NCI-H82 treated with DMSO at 0.1 percent for 48 hours (cell line): ENCODE measurements around the gene PHRF1.
A peak's percentile ranks its signal among the peaks of the same experiment; 100 is the strongest.

ENCODE experiments used
- DNase-seq: peaks from one replicate; lab custom pipeline; 2025; ENCODE audit not compliant: unreplicated experiment; lab: John Stamatoyannopoulos, UW

PHRF1 gene, protein sequence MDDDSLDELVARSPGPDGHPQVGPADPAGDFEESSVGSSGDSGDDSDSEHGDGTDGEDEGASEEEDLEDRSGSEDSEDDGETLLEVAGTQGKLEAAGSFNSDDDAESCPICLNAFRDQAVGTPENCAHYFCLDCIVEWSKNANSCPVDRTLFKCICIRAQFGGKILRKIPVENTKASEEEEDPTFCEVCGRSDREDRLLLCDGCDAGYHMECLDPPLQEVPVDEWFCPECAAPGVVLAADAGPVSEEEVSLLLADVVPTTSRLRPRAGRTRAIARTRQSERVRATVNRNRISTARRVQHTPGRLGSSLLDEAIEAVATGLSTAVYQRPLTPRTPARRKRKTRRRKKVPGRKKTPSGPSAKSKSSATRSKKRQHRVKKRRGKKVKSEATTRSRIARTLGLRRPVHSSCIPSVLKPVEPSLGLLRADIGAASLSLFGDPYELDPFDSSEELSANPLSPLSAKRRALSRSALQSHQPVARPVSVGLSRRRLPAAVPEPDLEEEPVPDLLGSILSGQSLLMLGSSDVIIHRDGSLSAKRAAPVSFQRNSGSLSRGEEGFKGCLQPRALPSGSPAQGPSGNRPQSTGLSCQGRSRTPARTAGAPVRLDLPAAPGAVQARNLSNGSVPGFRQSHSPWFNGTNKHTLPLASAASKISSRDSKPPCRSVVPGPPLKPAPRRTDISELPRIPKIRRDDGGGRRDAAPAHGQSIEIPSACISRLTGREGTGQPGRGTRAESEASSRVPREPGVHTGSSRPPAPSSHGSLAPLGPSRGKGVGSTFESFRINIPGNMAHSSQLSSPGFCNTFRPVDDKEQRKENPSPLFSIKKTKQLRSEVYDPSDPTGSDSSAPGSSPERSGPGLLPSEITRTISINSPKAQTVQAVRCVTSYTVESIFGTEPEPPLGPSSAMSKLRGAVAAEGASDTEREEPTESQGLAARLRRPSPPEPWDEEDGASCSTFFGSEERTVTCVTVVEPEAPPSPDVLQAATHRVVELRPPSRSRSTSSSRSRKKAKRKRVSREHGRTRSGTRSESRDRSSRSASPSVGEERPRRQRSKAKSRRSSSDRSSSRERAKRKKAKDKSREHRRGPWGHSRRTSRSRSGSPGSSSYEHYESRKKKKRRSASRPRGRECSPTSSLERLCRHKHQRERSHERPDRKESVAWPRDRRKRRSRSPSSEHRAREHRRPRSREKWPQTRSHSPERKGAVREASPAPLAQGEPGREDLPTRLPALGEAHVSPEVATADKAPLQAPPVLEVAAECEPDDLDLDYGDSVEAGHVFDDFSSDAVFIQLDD (N-terminal part only)

DNA sequence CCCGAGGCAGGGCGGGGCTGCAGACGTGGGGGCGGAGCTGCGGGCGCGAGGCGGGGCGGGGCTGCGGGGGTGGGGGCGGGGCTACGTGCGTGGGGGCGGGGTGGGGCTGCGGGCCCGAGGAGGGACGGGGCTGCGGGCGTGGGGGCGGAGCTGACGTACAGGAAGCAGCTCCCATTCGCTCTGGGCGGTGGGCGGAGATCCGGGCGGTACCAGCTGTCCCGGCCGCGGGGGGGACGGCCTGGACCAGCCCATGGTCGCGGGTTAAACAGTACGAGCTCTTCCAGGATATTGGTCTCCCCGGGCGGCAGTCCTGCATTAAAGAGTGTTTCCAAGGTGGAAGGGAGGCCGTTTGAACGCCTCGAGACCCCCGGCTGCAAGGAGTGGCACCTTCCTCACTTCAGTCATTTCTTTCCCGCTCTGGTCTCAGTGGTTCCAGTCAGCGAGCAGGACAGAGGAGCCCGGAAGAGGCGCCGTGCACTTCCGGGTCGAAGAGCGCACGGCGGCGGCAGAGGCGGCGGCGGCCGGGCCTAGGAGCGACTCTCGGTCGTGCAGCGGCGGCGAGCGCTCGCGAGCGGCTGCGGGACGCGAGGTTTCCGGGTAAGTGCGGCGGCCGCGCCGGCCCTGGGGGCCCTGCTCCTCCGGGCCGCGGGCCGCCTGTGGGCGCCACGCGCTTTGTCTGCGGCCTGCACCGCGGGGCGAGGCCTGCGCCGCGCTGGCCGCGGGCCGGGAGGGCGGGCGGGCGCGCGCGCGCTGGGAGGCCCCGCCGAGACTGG is at the start of gene PHRF1:
TSS of gene PHRF1 (plus strand) at position 475 of the 773 bp plus-strand sequence. CDS start 5,043 bp downstream, outside the sequence.
- peak; percentile 86 for DNase-seq

DNA sequence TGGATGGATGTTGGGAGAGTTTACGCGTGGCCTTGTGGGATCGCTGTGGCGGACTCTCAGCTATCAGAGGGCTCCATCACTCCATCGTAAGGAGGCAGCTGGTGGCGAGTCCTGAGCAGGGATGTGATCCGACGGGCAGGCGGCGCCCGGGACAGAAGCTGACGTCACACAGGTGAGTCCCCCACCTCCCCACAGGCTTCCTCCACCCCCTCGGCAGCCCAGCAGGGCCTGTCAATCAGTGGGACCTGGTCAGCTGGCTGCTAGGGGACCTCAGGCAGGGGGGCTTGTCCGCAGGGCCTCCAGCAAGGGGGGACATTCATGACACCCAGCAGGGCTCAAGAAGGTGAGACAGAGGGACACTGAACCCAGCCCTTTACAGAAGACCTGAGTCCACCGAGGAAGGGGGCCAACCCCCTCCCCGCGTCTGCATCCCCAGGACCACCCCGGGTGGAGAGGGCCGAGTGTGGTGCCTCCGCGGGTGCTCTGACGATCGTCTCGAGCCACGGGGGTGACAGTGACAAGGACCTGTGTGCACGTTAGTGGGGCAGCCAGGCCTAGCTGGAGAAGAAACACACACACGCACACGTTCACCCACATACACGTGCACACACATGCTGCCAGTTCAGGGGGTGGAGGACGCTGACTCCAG is 48.0 kb upstream of the PHRF1 start:
- DNase-seq = no peak

DNA sequence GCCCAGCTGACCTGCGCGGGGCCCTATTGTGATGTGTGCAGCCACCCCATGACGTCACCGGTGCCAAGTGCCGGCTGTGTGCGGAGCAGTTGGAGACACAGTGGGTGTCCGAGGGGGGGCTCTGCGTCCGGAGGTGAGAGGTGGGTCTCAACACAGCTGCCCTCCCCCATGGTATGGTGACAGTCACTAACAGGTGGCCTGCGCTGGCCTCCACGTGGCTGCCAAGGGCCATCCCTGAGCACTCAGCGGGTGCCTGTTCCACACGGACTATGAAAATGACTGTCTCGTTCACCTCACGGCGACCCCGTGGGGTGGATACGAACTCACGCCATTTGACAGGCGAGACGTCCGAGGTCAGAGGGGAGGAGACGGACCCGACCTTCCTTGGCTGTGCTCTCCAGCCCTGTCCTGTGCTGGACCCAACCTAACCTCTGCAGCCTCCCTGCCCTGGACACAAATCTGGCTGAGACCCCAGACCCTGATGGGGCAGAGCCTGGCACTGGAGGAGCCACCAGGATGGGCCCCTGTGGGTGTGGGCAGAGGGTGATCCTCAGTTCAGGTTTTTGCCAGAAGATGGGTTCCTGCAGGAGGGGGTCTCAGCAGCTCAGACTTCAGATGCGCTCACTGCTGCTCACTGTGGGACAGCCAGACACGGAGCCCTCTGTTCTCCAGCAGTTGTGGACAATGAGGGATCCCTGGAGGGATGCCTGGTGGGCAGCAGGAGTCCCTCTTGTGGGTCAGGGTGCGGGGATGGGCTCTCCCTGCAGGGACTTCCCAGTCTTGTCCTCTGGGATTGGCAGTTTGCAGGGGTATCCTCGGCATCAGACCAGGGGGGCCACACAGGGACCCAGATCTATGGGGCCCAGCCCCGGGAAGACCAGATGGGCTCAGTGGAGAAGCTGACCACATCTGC is 47.2 kb upstream of the PHRF1 start:
- DNase-seq = no peak

DNA sequence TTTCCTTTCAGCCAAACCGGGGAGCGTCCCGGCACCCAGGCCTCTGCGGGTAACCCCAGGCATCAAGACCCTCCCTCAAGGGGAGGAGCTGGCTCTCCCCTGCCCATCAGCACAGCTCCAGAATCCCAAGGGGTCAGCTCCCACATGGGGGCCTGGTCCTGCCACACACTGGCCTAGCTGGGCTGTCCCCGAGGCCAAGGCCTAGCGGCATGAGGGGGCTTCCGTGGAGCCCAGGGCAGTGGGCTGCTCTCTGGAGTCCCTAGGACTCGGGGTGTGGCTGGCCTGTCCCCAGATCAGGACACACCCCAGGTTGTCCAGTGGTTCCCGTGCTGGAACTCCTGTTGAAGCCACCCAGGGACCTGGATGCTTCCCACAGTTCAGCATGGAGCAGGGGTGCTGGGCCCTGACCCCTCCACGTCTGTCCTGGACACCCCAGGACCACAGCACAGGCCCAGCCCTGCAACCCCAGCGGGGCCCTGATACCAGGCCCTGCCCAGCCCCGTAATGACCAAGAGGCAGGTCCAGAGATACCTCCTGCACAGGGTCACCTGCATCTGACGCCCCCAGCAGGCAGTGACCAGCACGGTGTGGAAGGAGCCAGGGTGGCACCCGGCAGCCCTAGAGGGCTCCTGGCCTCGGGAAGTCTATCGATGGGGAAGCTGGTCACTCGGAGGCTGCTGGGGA is 46.4 kb upstream of the PHRF1 start:
- no peak for DNase-seq

DNA sequence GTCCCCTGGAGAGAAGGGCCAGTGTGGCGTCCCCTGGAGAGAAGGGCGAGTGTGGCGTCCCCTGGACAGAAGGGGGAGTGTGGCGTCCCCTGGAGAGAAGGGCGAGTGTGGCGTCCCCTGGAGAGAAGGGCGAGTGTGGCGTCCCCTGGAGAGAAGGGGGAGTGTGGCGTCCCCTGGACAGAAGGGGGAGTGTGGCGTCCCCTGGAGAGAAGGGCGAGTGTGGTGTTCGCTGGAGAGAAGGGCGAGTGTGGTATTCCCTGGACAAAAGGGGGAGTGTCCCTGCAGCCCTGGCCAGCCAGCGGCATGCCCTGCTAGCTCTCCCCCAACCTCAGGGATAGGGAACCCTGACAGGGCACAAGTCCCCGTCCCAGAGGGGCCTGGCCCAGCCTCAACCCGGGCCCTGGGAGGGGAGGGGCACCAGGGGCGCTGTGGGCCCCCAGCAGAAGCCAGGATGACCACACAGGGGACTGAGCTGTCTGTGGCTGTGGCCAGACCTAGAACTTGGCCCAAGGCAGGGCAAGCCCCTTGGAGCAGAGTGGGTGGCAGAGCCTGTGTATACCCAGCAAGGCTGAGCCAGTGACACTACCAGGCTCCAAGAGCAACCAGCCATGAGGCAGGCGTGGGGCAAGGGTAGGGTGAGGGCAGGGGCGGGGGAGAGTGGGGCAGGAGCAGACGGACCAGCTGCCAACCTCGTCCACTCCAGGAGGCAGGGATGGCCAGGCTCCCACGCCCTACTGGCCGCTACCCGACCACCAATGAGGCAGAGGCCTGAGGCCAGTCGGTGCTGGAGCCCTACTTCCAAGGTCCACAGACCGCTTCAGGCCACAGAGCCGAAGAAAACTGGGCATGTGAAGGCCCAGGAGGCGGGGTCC is 45.1 kb upstream of the PHRF1 start:
- no peak for DNase-seq

DNA sequence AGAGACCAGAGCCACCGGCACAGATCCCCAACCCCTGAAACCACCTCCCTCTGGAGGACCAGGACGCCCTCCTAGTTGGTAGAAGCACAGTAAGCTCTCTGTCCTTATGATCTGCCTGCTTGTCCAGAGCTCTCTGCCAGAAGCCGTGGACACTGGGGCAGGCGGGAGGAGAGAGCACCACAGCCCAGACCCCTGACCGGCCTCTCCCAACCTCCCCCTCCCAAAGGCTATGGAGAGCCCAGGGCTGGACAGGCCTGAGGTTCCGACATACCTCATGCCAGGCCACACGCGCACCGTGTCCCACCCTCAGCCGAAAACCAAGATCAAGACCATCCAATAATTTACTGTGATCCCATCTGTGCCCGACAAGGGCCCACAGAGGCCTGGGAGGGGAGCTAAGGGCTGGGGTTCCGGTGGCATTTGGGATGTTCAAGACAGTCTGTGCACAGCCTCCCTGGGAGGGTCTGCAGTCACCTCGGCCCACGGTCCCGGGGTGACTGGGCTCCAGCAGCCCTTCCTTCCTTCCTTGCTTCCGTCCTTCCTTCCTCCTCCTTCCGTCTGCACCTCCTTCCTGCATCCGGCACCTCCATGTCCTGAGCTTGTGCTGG is 44.2 kb upstream of the PHRF1 start:
- no peak for DNase-seq

DNA sequence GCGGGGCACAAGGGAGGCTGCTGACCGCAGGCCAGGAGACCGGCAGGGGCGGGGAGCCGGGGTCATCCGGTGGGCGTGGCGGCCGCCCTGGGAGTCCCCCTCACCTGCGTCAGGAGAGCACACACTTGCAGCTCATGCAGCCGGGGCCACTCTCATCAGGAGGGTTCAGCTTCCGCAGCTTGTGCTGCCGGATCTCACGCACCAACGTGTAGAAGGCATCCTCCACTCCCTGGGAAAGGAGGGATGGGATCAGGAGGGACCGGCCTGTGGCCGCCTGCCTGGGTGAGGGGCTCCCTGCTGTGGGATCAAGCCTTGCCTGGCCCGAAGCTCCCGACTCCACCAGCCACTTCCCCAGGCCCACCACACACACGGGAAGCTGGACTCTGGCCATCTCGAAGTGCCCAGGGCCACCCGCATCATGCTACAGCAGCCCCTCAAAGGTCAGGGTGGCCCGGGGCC is 43.7 kb upstream of the PHRF1 start:
- DNase-seq = no peak

DNA sequence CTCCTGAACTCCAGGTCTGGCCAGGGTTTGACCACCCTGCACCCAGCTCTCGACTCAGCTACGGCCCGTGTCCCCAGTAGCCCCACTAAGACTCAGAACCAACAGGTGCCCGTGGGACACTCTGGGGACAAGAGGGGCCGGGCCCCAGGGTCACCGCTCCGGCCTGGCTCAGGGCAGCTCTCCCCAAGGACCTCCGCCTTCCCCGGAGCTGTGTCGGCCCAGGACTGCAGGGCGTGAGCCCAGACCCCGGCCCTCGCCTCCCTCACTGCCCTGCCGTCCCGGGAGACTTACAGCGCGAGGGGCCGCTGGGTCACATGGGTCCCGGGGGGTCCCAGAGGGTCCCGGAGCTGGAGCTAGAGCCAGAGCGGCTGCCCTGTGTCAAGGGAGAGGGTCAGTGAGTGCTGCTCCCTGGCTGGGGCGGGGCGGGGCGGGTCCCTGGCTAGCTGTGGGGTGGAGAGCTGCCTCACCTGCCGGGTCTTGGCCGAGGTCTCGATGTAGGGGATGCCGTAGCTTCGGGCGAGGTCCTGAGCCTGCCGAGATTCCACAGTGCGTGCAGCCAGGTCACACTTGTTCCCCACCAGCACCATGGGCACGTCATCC is 43.2 kb upstream of the PHRF1 start:
- DNase-seq = no peak

DNA sequence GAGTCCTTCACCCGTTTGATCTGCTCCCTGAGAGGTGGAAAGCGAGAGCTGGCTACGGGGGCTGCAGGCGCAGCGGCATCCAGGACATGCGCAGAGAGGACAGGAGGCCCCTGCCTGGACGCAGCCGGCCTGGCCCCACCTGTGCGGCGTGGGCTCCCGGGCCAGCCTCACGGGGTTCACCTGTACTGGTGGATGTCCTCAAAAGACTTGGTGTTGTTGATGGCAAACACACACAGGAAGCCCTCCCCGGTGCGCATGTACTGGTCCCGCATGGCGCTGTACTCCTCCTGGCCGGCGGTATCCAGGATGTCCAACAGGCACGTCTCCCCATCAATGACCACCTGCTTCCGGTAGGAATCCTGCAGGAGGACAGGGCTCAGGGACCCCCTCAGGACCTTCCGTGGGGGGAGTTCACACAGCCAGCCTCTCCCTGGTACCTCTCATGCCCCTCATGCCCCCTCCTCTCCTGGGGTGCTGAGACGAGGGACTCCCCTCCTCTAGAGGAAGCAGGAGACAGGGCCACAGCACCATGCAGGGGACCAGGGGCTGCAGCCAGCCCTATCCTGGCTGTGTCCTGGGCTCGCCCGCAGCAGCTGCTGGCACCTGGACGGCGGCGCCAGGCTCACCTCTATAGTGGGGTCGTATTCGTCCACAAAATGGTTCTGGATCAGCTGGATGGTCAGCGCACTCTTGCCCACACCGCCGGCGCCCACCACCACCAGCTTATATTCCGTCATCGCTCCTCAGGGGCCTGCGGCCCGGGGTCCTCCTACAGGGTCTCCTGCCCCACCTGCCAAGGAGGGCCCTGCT is 42.5 kb upstream of the PHRF1 start:
- DNase-seq = no peak

DNA sequence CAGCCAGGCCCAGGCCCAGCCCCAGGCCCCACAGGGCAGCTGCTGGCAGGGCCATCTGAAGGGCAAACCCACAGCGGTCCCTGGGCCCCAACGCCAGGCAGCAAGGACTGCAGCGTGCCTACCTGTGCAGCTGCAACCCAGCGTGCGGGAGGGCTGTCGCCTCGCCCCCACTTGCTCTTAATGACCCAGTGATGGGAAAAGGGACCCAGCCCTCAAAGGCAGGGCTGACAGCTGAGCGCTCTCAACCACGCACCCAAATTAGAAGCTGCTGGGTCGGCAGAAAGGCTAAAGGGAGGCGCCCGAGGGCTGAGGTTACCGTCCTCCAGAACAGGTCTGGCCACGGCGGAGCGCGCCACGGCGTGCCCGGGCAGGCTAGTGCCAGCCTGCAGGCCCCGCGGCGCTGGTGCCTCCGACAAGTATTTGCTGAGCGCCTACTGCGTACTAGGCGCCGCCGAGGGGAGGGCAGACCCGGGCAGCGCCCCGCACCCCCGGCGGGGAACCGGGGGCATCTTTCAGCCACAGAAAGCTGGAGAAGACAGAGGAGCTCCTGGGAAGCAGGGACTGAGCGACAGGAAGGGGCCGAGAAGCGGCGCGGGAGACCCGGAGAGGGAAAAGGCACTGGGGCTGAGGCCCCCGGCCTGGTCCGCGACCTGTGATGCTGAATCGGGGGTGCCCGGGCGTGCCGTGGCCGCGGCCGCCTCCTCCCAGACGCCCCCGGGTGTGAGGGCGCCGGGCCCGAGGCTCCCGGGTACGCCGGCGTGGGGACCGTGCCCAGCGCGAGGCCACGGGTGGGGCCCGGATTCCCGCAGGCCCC is 41.7 kb upstream of the PHRF1 start:
- no peak for DNase-seq

DNA sequence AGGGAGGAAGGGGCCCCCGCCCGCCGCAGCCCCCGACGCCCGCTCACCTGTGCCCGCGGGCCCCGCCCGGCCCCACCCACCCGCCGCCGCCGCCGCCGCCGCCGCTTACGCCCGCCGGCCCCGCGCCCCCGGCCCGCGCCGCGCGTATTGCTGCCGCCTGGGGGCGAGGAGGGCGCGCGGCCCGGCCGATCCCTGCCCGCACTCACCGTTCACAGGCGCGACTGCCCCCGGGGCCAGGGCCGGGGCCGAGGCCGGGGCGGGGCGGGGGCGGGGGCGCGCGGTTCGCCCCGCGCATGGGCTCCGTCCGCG is 41.1 kb upstream of the PHRF1 start:
- DNase-seq = no peak

DNA sequence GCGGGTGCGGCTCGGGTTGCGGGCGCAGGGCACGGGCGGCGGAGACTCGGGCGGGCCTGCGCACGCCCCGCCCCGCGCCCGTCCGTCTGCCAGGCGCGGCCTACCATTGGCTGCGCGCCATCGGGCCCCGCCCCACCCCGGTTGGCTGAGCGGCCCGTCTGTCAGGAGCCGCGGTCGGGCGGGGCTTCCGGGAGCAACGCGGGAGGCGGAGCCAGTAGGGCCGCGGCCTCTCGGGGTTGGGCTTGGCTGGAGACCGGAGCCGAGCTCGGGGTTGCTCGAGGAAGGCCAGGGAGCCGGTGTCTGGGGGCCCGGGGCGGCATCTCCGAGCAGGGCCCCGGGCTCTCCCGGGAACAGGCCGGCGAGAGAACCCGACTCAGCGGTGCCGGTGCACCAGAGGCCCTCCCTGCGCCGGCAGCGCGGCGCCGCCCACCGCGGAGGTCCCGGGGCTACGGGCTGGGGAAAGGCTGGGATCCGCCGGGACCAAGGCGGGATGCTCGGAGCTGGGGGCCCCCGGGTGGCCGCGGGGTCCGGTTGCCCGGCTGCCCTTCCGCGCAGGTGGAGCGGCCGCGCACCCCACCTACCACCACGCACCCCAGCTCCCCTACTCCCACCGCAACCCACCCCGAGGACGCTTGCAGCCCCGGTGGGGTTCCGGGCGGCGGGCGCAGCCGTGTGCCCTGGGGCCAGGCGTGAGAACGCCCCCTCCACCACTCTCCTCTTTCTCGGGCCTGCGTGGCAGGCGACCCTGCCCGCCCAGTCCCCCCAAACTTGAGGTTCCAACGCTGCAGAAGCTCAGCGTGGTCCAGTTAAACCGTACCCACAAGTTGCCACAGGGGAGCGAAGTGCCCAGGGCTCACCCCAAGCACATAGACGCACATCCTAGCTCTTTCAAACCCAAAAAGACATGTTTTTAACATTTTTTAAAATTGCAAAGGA is 40.5 kb upstream of the PHRF1 start, which contains the start of gene HRAS:
TSS of gene HRAS (minus strand) at position 58 of the 936 bp plus-strand sequence.
- peak; percentile 78 for DNase-seq

DNA sequence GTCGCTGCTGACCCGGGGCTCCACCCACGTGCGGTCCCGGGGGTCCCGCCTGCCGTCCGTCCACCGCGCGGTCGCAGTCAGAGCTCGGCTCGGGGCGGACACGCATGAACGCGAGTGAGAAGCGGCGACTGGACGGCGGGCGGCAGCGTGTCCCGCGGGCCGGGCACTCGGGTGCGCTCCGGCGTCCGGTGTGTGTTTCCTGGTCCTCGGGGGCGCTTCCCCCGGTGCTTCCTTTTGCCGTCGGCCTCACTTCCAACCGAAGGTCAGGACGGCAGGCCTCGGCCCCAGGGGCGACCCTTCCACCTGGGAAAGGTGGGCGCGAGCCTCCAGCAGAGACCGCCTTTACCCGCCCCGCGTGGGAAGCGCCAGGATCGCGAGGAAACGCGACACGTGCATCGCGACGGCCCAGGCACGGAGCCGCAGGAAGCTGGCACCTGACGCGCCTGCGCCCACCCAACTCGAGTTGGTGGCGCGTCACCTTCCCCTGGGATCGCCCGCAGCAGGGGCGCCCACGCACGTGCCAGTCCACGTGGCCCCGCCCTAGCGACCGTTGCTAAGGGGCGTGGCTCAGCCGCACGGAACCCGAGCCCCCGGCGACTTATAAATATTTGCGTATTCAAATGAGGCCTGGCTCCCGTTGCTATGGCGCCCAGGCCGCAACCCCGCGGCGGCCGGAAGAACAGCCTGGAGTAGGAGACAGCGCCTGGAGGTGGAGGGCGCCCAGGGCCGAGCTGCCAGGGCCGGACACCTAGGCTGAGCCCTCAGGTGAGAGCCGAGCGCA is 39.2 kb upstream of the PHRF1 start, which contains the start of gene LRRC56:
TSS of gene LRRC56 (plus strand) at position 687 of the 781 bp plus-strand sequence. CDS start 3,158 bp downstream, outside the sequence.
- peak; percentile 60 for DNase-seq
